HG03442 (cell line): ENCODE results near the gene BCAM.

Experiments
- ATAC-seq: cut with Tn5 transposase; IDR thresholded peaks from one replicate; pipeline ENCODE4 v1.9.1; 2021; ENCODE audit warnings: mild to moderate bottlenecking, moderate library complexity; ENCODE audit not compliant: unreplicated experiment

BCAM gene

DNA sequence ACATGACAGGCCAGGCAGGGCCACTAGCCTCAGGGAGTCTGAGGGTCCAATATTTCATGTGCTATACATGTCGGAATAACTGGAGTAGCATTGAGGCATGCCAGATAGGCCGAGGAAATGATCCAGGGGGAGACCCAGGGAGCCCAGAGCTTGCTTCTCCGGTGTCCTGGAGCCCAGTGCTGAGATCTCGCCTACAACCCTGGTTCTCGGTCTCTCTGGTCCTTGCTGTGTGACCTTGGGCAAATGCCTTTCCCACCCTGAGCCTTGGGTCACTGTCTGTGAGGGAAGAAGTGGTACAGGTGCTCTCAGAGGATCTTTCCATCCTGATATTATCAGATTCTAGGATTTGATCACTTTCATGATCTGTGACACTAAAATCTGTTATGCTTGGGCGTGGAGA lies 19.9 kb upstream of the BCAM start:
- ATAC-seq, result no peak

DNA sequence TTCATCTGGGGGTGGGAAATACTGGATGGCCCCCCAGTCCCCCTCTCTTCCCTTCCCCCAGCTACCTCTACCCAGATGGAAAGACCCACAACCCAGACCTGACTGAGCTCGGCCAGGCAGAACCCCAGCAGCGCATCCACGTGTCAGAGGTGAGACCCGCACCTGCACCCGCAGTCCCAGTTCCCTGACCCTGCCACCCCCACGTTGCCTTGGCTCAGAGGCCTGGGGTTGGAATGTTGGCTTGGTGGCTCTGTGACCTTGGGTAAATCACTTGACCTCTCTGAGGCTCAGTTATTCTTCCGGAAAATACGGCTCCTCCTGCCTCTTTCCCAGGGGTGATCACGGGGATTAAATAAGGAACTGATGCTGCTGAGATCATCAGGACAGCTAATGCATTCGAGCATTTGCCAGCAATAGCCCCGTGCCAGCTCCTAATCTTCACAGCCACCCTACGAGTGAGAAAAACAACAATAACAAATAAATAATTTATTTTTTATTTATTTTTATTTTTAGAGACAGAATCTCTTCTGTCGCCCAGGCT lies 18.9 kb upstream of the BCAM start:
- ATAC-seq, result no peak

DNA sequence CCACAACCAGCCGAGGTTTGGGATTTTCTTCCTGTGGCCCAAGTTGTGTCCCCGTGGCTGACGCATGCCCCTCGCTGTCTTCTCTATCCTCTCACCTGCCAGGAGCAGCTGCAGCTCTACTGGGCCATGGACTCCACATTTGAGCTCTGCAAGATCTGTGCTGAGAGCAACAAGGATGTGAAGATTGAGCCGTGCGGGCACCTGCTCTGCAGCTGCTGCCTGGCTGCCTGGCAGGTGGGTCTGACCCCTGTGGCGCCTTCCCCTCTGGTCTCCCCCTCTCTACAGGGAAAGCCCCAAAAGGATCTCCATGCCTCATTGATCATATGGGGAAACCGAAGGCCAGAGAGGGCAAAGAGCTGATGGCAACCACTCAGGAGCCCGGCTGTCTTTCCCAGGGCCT lies 16.6 kb upstream of the BCAM start:
- ATAC-seq, result no peak

DNA sequence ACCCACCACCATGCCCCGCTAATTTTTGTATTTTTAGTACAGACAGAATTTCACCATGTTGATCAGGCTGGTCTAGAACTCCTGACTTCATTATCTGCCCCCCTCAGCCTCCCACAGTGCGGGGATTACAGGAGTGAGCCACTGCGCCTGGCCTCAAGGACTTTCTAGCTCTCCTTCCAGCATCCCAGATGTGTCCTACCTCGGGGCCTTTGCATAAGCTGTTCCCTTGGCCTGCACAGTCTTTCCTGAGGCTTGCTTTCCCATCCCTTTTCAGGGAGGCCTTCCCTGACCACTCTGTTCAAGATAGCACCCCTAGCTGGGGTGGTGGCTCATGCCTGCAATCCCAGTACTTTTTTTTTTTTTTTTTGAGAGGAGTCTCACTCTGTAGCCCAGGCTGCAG lies 14.3 kb upstream of the BCAM start:
- no peak for ATAC-seq

DNA sequence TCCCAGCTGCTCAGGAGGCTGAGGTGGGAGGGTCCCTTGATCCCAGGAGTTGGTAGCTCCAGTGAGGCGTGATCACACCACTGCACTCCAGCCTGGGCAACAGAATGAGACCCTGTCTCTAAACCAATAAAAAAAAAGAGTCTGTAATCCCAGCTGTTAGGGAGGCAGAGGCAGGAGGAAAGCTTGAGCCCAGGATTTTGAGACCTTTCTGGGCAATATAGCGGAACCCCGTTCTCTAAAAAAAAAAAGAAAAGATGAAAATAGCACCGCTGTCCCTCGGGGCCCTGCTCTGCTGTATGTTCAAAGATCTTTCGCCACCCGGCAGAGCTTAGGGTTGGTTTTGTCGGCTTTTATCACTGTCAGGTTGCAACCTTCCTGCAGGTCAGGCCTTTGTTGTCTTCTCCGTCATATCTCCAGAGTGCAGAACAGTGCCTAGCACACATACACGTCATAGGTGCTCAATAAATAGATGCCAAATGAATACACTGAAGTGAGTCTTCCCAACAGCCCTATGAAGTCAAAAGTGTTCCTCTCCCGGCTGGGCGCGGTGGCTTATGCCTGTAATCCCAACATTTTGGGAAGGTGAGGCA lies 13.4 kb upstream of the BCAM start:
- no peak for ATAC-seq

DNA sequence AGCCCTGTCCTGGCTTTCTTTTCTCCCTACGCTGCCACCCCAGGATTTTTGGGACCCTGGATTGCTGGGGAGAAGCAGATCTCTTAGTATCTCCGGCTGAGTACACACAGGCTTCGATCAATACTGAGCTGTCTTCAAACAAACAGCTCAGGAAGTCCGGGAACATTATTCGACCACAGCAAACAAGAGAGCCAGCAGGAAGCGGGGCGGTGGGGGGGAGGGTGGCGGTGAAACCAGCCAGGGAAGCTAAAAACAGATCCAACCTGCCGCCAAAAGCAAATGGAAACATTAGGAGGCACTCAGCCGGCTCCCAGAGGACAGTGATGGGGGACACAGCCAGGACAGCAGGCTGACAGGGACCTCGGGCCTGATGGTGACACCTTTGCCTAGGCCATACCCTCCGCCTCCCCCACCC lies 12.2 kb upstream of the BCAM start:
- ATAC-seq, result no peak

DNA sequence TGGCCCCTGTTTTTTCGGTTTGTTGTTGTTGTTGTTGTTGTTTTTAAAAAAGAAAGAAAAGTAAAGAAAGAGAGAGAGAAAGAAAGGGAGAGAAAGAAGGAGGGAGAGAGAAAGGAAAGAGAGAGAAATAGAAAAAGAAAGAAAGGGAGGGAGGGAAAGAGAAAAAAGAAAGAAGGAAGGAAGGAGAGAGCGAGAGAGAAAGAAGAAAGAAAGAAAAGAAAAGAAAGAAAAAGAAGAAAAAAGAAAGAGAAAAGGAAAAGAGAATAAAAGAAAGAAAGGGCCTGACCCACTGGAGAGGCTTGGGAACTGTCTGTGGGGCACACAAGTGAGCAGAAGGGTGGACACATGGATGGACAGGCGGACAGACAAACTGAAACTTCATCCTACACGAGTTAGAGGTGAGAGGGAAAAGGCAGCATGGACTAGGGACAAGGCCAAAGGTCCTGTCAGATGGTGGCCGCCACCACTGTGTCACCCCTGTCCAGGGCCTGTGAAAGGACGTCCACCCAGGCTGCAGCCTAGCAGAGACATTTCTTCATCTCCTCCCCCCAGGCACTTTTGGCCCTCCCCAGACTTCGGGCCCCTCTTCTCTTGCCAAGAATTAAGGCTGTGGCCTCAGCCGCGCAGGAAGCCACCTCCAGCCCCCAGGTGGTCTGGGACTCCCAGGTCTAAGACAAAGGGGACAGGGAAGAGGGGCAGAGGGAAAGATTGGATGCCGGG lies 9.1 kb upstream of the BCAM start:
- ATAC-seq, result no peak

DNA sequence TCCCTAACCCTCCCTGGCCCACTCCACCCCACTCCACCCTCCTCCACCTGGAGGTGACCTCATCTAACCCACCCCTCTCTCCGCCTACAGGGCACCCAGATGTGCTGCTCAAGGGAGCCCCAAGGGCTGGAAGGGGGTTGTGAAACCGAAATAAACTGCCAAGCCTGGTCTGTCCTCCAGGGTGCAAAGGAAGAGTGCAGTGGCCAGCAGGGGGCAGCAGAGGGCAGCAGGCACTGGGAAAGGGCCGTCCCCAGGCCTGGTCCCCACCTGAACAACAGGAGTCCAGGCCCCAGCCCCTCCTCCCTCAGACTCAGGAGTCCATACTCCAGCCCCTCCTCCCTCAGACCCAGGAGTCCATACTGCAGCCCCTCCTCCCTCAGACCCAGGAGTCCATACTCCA lies 8.4 kb upstream of the BCAM start:
- ATAC-seq, result peak; percentile 71

DNA sequence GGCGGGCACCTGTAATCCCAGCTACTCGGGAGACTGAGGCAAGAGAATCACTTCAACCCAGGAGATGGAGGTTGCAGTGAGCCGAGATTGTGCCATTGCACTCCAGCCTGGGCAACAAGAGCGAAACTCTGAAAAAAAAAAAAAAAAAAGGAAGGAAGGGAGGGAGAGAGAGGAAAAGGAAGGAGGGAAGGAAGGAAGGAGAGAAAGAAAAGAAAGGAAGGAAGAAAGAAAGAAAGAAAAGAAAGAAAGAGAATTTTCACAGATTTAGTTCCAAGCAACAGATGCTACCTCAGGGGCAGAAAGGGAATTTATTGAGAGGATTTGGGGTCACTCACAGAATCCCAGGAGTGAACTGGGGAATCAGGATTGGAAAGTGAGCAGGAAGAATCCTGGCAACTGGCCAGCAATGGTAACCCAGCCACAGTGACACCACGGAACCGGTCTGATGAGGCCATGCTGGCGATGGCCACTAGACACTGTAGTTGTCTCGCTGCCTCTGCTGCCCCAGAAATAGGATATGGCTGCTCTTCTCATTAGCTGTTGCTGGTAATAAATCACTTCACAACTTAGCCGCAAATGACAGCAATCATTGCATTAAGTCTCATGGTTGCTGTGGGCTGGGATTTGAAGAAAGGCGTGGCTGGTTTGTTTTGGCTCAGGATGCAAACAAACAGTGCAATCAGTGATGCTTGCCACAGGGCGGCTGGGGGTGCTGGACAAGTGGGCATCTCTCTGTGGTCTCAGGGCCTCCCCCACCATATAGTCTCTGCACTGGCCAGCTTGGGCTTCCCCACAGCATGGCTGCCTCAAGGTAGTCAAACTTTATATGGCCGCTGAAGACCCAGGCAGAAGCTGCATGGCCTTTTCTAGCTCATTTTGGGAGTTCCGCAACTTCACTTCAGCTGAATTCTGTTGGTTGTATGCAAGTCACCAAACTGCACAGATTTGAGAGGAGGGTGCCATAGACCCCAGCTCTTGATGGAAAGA lies 5.2 kb upstream of the BCAM start:
- ATAC-seq, result no peak

DNA sequence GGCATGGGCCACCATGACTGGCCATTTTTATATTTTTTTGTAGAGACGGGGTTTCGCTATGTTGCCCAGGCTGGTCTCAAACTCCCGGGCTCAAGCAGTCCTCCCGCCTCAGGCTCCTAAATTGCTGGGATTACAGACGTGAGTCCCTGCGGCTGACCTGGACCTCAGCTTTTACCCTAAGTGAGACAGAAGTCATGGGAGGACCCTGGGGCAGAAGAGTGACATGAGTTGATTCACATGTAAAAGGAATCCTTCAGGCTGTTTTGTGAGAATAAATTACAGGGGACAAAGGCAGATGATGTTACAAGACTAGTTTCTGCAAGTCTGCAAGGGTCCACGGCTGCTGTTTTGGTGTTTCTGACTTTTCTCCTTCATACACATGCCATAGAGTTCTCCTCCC lies 2.6 kb upstream of the BCAM start:
- no peak for ATAC-seq

DNA sequence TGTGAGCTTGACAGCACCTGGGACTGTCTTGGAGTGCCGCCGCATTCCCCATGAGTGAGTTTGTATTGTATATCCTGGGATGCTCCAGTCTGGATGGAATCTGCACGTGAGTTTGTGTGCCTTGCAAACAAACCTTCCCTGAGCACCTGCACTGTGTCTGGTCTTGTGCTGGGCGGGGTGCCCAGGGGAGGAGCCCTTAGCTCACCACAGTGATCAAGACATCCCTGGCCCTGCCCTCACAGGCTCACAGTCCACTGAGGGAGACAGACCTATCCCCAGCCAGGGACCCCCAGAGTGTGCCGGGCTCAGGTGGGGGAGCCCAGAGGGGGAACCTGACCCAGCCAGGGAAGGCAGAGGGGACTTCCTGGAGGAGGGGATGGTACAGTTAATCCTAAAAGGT lies 1.7 kb upstream of the BCAM start:
- ATAC-seq, result no peak

DNA sequence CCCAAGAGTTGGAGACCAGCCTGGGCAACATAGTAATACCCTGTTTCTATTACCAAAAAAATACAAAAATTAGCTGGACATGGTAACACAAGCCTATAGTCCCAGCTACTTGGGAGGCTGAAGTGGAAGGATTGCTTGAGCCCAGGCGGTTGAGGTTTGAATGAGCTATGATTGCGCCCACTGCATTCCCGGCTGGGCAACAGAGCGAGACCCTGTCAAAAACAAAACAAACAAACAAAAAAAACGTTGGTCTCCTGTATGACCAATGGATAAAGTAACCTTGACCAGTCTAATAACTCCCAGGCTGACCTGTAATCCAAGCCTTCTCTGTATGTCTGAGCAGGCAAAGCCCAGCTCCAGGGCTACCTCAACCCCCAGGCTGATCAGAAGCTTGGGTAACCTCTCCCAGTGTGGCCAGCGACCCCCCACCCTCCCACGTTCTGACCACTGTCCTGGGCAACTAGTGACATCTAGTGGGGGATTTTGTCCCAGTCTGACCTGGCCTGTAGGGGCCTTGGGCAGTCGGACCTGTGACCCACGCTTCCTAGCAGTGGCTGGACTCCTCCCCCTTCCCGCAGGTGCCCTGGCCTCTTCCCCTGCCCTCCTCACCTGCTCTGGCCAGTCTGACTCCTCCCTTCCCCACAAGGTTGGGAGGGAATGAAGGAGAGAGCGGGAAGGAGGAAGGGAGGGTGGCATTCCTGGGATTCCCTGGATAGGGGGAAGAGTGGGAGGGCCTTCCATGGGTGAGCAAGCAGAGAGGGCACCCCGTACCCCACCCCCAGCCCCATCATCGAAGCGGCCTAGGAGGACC lies 1.0 kb upstream of the BCAM start:
- no peak for ATAC-seq

DNA sequence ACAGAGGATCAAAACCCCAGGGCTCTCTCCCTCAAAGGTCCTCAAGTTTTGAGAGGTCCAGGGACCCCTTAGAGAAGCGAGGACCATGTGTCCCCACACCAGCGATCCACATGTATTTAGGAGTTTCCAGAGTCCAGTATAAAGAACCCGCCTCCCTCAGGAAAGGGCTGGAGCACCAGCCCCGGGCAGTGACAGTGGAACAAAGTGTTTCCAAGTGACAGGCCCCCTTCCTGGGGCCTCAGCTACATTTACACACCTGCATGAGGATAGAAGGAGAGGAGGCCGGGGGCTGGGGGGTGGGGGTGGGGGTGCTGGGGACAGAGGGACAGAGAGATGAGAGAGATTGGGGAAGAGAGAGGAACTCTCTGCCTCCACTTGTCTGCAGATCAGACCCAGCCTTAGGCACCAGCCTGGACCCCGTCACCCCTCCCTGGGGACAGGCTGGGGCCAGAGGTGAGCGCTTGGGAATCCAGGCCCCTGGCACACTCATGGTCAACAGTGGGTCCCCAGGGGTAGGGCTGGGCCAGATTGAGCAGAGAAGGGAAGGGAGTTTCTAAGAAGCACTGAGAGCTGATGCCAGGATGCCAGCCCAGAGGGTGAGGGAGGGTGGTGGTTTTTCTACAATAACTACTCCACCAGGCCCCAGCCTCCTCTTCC lies 802 bp downstream of the BCAM start:
- no peak for ATAC-seq

DNA sequence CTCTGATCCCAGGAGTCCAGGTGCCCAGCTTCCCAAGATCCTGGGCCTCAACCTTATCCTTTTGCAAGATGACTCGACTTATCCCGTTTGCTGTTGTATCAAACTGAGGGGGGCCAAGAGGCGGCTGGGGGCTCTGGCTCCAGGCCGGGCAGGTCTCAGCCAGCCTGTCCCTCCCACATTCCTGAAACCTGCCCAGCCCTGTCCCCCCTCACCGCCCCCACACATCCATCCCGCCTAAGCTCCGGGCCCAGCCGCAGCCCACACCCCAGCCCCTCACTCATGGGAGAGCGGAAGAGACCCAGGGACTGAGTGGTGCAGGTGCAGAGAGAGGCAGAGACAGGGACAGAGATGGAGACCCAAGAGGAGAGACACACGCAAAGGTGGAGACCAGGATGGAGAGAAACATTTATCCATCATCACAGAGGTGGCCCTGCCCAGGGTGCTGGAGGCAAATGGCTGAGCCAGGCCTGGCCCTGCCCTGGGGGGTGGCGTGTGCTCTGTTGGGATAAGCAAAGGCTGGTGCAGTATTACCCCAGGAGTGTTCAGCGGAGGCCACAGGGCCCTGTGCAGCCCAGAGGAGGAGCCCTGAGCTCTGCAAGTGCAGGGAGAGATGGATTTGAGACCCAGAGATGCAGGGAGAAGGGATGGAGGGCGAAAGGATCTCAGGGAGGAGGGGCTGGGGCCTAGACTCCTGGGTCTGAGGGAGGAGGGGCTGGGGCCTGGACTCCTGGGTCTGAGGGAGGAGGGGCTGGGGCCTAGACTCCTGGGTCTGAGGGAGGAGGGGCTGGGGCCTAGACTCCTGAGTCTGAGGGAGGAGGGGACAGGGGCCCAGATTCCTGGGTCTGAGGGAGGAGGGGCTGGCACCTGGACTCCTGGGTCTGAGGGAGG lies 1.6 kb downstream of the BCAM start:
- no peak for ATAC-seq

DNA sequence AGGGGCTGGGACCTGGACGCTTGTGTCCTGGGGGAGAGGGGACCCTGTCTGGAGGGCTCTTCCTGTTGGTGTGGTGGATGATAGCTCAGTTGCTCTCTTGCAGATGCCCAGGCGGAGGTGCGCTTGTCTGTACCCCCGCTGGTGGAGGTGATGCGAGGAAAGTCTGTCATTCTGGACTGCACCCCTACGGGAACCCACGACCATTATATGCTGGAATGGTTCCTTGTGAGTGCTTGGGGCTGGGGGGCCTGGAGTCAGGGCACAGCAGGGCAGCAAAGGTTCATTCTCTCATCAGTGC lies 2.2 kb downstream of the BCAM start:
- ATAC-seq, result no peak

DNA sequence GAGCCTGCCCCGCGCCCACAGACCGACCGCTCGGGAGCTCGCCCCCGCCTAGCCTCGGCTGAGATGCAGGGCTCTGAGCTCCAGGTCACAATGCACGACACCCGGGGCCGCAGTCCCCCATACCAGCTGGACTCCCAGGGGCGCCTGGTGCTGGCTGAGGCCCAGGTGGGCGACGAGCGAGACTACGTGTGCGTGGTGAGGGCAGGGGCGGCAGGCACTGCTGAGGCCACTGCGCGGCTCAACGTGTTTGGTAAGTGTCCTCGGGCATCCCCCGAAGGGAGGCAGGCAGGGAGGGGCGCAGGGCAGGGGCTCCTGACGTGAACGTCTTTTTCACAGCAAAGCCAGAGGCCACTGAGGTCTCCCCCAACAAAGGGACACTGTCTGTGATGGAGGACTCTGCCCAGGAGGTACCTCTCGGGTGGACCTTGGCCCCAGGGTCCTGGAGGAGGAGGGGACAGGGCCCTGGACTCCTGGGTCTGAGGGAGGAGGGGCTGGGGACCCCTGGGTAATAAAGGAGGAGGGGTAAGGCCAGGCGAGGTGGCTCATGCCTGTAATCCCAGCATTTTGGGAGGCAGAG lies 3.3 kb downstream of the BCAM start:
- ATAC-seq, result no peak

DNA sequence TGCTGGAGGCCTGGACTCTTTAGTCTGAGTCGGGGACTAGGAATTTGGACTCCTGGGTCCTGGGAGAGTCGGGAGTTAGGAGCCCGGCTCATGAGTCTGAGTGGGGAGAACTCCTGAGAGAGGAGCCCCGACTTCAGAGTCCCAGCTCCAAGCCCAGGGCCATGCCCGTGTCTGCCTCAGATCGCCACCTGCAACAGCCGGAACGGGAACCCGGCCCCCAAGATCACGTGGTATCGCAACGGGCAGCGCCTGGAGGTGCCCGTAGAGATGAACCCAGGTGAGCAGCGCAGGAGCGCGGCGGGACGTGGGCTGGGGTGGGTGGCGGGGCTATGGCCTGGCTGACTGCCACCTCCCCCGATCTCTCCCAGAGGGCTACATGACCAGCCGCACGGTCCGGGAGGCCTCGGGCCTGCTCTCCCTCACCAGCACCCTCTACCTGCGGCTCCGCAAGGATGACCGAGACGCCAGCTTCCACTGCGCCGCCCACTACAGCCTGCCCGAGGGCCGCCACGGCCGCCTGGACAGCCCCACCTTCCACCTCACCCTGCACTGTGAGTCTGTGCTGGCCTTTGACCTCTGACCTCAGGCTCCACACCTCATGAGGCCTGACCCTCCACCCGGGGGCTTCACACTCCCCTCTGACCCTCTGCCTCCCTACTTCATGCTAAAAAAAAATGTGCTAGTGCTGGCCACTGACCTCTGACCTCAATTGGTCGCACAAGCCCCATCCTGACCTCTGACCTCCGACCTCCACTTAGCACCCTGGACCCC lies 4.4 kb downstream of the BCAM start:
- no peak for ATAC-seq

DNA sequence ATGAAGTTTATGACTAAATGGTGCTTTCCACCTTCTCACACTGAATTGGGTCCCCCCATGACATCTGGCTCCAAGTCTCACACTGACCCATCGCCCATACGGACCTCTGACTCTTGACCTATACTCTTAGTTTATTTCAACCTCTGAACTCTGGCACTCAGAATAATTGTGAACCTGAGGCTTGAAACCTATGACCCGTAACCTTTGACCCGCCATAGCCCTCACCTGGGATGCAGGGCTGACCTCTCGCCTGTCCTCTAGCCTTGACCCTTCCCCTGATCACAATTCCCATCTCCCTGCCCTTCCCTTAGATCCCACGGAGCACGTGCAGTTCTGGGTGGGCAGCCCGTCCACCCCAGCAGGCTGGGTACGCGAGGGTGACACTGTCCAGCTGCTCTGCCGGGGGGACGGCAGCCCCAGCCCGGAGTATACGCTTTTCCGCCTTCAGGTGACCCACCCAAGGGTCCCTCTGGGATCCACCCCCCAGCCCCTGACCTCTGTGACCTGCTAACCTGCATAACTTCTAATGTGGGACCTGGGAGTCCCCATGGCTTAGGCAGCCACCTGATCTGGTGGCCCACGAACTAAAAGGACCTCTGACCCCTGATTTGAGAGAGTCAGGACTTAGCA lies 5.1 kb downstream of the BCAM start:
- no peak for ATAC-seq
